GM21381 (cell line): ENCODE data around the gene KIF13A.
"Not testable (repeated sequence)": the region's sequence is repeated elsewhere in the genome, so short reads cannot be mapped to it uniquely, and the experiment has no call there.

Experiments used
- ATAC-seq: cut with Tn5 transposase; IDR thresholded peaks from one replicate; pipeline ENCODE4 v1.9.1; 2021; ENCODE audit warnings: mild to moderate bottlenecking, moderate library complexity; ENCODE audit not compliant: unreplicated experiment

KIF13A gene

DNA sequence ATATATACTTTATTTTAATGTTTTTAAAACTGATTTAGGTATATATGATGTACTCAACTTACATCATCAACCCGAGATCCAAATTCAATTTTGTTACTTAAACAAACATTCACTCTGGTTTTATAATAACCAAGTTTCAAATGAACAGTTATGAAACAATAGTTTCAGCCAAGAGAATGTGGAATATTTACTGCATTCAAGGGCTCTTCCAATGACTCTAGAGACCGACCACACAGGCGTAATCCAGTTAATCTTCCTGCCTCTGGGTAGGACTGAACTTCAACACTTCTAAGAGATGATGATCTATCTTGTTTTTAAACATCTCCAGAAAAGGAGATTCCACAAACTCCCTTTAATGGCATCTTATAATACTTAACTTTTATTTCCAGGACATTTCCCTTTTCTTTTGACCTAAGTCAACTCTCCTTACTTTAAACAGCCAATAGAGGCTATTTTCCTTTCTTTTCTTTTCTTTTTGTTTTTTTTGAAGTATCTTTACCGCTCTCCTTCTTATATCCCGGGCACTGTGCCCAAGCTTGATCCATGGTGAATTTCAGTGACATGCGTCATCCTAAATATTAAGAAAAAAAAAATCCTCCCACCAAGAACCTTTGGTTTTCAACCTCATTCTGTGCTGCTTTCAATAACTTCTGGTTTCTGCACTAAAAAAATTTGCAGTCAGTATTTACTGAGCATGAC, 110.1 kb downstream of the KIF13A start:
- no peak for ATAC-seq

DNA sequence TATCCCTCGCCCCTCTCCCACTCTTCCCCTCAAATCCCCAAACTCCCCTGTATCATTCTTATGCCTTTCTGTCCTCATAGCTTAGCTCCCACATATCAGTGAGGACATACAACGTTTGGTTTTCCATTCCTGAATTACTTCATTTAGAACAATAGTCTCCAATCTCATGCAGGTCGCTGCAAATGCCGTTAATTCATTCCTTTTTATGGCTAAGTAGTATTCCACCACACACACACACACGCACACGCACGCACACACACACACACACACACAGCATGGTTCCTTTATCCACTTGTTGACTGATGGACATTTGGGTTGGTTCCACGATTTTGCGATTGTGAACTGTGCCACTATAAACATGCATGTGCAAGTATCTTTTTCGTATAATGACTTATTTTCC, 112.7 kb downstream of the KIF13A start:
- ATAC-seq = no peak

GRCh38 chr6:17872908-17873307, 114.5 kb downstream of the KIF13A start:
- no peak for ATAC-seq

- no peak for ATAC-seq
These were observed 115.6 kb downstream of the KIF13A start for GRCh38 chr6:17871836-17872235.

DNA sequence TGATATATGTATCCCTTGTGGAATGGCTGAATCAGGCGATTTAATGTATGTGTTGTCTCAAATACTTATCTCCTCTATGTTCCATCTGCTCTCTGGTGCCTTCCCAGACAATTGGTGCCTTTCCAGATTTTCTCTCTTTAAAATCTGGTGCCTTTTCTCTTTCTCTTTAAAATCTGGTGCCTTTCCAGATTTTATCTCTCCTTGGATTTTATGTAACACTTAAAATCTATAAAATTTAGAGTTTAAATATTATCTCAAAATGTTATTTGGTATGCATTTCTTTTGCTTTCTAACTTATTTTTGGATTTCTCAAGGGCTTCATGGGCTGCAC, 116.3 kb downstream of the KIF13A start:
- no peak for ATAC-seq

GRCh38 chr6:17870300-17871188, 116.9 kb downstream of the KIF13A start:
- no peak for ATAC-seq

GRCh38 chr6:17869753-17870050, 117.7 kb downstream of the KIF13A start:
- ATAC-seq = no peak

- ATAC-seq = no peak
These were observed 118.3 kb downstream of the KIF13A start for GRCh38 chr6:17869010-17869752.

DNA sequence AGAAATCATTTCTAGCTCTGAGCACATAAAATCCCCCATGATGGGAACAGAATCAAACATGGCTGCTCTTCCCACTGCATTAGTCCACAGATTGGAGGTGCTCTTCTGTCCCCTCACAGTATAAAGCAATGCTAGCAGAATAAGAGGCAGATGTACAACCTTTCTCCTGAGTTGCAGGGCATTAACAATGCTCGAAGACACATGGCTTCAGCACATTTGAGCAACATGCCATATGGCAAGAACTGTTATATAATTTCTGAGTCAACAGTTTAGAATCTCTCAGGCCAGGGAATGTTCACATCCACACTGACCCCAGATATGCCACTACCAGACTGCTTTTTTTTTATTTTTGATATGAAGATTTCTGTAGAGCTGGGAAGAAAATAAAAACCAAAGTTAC, 119.6 kb downstream of the KIF13A start:
- no peak for ATAC-seq

GRCh38 chr6:17866876-17867444, 120.5 kb downstream of the KIF13A start:
- no peak for ATAC-seq

DNA sequence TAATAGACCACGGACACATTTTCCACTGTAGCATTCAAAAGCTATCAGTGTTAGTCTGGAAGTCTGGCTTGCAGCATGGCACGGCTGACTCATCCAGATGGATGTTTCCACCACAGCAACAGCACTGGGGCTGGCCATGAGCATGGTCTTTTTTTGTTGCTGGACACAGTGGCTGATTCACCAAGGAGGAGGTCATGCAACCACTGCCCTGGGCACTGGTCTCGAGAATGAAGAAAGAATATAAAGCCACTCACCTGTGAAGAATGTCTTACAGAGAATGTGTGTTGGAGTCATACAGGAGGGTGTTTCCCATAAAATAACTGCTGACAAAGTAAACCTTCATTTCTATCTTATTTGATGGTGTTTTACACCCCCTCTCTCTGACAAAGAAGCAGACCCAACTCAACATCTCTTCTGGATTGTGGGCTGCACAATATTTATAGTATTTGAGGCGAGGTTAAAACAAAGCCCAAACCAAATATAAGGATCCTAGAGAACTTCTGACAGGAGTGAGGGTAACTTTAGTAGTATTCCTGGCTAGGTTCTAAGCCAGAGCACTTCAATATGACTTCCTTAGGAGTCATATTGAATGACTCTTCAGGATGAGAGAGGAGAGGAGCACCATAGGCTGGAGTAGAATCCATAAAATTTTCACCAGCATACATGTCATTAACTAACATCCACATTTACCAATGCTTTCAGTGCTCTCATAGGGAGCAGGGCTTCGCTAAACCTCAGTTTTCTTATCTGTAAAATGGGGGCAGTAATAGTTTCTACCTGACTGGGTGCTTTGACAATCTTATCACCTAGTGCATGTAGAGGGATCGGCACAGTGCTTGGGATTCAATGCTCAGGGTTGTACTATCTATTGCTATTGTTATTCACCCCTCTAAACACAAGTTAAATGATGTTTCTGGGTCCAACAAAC, 121.4 kb downstream of the KIF13A start:
- ATAC-seq = no peak

- ATAC-seq = no peak
These were observed 122.2 kb downstream of the KIF13A start for GRCh38 chr6:17865243-17865642.

- no peak for ATAC-seq
These were observed 123.3 kb downstream of the KIF13A start for GRCh38 chr6:17863901-17864754.

DNA sequence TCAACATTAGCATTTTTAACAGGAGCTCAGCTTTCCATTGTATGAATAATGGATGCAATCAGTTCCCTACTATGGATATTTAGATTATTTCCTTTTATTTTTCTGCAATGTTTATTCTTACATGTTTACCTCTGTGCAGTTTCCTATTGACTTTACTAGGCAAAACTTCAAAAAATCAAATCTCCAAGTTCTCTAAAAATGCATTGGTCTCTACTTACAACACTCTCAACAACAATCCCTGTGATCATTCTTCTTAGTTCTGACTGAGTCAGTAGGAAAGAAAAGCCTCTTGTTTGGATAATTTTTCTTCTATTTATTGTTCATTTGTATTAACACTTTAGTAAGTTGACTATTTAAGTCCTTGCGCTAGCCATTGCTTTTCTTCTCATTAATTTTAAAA, 126.1 kb downstream of the KIF13A start:
- no peak for ATAC-seq

DNA sequence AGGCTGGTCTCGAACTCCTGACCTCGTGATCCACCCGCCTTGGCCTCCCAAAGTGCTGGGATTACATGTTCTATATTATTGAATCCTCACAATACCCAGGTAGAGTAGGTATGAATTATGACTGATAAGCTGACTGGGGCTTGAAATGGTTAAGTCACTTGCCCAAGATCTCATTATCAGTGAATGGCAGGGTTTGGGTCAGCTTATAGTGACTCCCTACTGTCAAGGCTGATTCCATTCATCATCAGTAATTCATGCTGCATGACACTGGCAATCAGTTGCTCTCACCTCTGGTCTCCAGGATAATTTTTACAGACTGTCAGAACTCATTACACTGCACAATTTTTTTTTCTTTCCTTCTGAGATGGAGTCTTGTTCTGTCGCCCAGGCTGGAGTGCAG, 127.6 kb downstream of the KIF13A start:
- ATAC-seq = no peak

GRCh38 chr6:17858584-17858983, 128.9 kb downstream of the KIF13A start:
- no peak for ATAC-seq

DNA sequence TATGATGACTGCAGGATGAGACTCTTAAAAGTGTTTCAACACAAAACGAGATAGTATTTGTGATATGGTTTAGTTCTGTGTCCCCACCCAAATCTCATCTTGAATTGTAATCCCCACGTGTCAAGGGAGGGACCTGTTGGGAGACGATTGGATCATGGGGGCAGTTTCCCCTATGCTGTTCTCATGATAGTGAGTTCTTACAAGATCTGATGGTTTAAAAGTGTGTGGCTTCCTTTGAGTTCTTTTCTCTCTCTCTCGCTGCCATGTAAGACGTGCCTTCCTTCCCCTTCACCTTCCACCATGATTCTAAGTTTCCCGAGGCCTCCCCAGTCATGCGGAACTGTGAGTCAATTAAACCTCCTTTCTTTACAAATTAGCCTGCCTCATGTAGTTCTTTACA, 130.2 kb downstream of the KIF13A start:
- not testable (repeated sequence) for ATAC-seq

GRCh38 chr6:17856306-17856705, 131.1 kb downstream of the KIF13A start:
- no peak for ATAC-seq

DNA sequence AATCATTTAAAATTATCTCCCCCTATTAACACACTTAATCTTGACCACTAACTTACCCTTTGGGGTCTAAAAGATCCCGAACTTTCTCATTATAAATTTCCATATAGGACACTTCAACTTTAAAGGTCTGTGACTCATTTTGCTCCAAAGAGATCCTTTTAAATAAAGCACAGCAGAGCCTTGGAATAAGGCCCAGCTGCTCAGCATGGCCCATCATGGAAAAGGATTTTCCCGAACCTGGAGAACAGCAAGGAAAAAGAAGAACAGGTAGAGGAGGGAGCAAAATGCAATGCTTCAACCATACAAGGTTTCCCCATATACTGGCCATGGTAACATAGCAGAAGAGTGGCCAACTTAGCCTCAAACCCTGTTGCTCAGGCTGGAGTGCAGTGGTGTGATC, 132.1 kb downstream of the KIF13A start:
- ATAC-seq = no peak

DNA sequence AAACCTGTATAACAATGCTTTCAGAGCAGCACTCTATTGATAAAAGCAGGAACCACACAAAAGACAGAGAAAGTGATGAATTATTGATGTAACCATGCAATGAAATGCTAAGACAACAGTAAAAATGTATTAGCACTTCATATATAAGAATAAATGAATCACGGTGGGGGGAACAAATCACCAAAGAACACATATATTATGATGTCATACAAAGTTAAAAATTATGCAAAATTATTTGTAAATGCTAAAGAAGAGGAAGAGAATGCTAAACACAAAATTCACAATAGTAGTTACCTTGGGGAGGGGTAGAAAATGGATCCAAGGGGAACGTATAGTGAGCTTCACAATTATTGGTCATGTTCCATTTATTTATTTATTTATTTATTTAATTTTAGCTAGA, 133.9 kb downstream of the KIF13A start:
- ATAC-seq = no peak
